SK-N-SH treated with all-trans-retinoic acid at 6 μM for 48 hours (cell line): ENCODE measurements around the gene PIGV.
"Not testable (repeated sequence)": the region's sequence is repeated elsewhere in the genome, so short reads cannot be mapped to it uniquely, and the experiment has no call there.

ENCODE experiments used
- CREB5 ChIP-seq: fragments of 250-450 bp; sonication (Bioruptor Pico); IDR thresholded peaks from 2 replicates; pipeline ENCODE4 v1.5.1; 2020; ENCODE audit warnings: low read depth, mild to moderate bottlenecking, moderate library complexity
- CSRNP3 ChIP-seq: fragments of 250-450 bp; sonication (Bioruptor Pico); IDR thresholded peaks from 2 replicates; pipeline ENCODE4 v1.5.1; 2021; ENCODE audit warnings: mild to moderate bottlenecking, moderate library complexity
- ISL1 ChIP-seq: fragments of 250-450 bp; sonication (Bioruptor Pico); IDR thresholded peaks from 2 replicates; pipeline ENCODE4 v2.1.2; 2022; ENCODE audit warnings: mild to moderate bottlenecking, moderate library complexity
- PATZ1 ChIP-seq: fragments of 250-450 bp; sonication (Bioruptor Pico); IDR thresholded peaks from 2 replicates; pipeline ENCODE4 v1.8.0; 2020; ENCODE audit warnings: mild to moderate bottlenecking, moderate library complexity, borderline replicate concordance
- RARB ChIP-seq: fragments of 250-450 bp; sonication (Bioruptor Pico); IDR thresholded peaks from 2 replicates; pipeline ENCODE4 v1.8.0; 2021; ENCODE audit warnings: mild to moderate bottlenecking, moderate library complexity
- SNAI2 ChIP-seq: fragments of 250-450 bp; sonication (Bioruptor Pico); IDR thresholded peaks from 2 replicates; pipeline ENCODE4 v1.5.0; 2020; ENCODE audit warnings: mild to moderate bottlenecking, moderate library complexity
- TSHZ2 ChIP-seq: fragments of 250-450 bp; sonication (Bioruptor Pico); IDR thresholded peaks from 2 replicates; pipeline ENCODE4 v1.5.0; 2020; ENCODE audit warnings: mild to moderate bottlenecking, moderate library complexity
- ZC3H10 ChIP-seq: fragments of 250-450 bp; sonication (Bioruptor Pico); IDR thresholded peaks from 2 replicates; pipeline ENCODE4 v1.5.1; 2021; ENCODE audit warnings: mild to moderate bottlenecking, moderate library complexity
- ZFP3 ChIP-seq: fragments of 250-450 bp; sonication (Bioruptor Pico); IDR thresholded peaks from 2 replicates; pipeline ENCODE4 v1.5.0; 2020; ENCODE audit warnings: mild to moderate bottlenecking, moderate library complexity
- ZFP30 ChIP-seq: fragments of 450-650 bp; formaldehyde crosslinking; IDR thresholded peaks from 2 replicates; pipeline ENCODE4 v1.5.0; 2022; ENCODE audit warnings: mild to moderate bottlenecking, moderate library complexity
- ZNF565 ChIP-seq: fragments of 450-650 bp; formaldehyde crosslinking; conservative IDR thresholded peaks from 2 replicates; pipeline ENCODE4 v1.5.0; 2020; ENCODE audit warnings: low read depth, mild to moderate bottlenecking, moderate library complexity

GRCh38 chr1:26803932-26804331, 16.2 kb downstream of the PIGV start:
- not testable (repeated sequence) for TF ChIP-seq SNAI2 (CRISPR knock-in tag); ZFP3 (CRISPR knock-in tag); ZNF565; TSHZ2 (CRISPR knock-in tag); ZC3H10; PATZ1 (CRISPR knock-in tag); ISL1 (CRISPR knock-in tag); RARB (CRISPR knock-in tag); ZFP30 (CRISPR knock-in tag); CSRNP3 (CRISPR knock-in tag); CREB5
